GM21423 (cell line): ENCODE results near the gene MET.
"Not testable (repeated sequence)": the region's sequence is repeated elsewhere in the genome, so short reads cannot be mapped to it uniquely, and the experiment has no call there.

Experiments used
- ATAC-seq: cut with Tn5 transposase; IDR thresholded peaks from one replicate; pipeline ENCODE4 v1.9.1; 2021; ENCODE audit warnings: mild to moderate bottlenecking, moderate library complexity; ENCODE audit not compliant: unreplicated experiment

Gene MET

DNA sequence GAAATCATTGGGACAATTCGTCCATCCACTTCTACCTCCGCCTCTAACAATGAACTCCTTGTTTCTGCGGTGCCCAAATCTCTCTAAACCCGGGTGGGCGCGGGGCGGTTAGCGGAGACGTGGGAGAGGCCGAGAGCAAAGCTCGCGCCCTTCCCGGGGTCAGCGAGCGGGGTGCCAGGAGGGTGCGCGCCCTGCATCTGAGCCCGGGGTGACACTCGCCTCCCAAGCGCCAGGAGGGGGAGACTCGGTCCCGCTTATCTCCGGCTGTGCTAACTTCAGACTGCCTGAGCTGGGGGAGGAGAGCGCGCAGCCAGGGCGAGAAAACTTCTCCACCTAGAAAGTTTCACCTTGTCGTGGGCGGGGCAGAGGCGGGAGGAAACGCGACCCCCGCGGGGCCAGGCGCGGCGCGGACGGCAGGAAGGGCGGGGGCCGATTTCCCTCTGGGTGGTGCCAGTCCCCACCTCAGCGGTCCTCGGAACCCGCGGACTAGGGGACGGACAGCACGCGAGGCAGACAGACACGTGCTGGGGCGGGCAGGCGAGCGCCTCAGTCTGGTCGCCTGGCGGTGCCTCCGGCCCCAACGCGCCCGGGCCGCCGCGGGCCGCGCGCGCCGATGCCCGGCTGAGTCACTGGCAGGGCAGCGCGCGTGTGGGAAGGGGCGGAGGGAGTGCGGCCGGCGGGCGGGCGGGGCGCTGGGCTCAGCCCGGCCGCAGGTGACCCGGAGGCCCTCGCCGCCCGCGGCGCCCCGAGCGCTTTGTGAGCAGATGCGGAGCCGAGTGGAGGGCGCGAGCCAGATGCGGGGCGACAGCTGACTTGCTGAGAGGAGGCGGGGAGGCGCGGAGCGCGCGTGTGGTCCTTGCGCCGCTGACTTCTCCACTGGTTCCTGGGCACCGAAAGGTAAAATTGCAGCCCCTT lies at the start of gene MET:
Gene MET, plus strand, starts transcription at position 516 of the 915 bp plus-strand sequence. CDS start 26,889 bp downstream, outside the sequence.
- peak; percentile 83 for ATAC-seq

DNA sequence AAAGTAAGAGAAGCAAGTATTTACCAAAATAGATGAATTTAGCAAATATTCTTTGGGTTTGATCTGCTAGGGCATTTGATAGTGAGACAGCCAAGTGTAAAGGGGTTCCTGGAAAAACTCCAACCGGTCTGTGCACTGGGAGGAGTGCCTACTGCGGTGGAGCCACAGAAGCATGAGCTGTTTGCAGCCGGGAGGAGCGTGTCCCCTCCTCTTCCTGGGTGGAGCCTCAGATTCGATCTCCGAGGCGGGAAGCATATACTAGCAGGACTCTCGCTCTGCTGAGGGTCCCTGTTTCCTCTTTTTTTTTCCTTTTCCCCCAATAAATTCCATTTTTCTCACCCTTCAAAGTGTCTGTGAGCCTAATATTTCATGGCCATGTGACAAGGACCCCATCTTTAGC lies 45.1 kb upstream of the MET start:
- ATAC-seq = no peak

DNA sequence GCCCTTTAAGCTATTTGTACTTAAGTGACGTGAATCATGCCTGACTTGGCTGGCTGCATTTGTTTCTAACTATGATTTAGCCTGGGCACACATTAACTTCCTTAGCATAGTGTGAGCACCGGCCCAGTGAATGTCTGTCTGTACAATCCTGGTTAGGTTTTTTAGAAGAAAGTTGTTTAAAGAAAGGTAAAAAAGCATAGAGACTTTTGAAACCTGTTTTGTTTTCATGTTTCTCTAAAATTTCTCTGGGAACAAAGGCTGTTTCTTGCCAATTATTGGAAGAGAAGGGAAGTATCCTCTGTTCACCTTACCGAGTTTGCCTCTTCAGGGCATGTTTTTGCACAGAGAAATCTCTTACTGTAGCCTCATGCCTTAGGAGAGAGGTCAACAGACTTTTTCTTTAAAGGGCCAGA lies 42.9 kb upstream of the MET start:
- no peak for ATAC-seq

- peak; percentile 93 for ATAC-seq
Observed at GRCh38 chr7:116630357-116630756, 41.6 kb upstream of the MET start.

GRCh38 chr7:116630932-116631671 lies 40.9 kb upstream of the MET start:
- ATAC-seq = no peak

DNA sequence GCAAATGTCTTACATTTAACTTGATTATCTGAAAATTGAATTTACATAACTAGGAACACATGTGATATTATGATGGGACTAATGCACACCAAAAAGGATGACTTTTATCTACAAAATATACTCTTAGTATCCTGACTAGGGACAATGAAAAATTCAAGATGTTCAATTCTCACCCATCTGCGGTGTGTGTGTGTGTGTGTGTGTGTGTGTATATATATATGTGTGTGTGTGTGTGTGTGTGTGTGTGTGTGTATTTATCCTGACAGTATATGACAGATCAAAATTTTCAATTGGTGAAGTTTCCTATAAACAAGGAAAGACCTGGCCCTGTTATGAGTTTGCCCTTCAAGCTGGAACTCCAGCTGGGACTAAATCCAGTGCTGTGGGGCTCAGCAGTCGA lies 40.3 kb upstream of the MET start:
- no peak for ATAC-seq

DNA sequence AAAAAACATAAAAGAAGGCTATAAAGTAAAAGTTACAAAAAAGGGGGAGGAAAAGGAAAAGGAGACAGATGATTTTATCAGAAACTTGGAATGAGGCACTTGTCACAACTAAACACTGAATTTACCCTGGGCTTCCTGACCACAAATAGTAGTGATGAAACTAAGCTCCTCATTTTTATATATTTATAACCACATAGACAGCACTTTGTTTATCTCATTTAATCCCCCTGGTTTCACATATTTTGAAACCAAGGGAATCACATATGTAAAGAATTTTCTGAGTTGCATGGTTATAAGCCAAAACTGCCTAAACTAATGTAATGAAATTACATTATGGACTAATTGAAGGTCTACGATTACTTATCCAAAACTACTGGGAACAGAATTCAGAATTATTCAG lies 39.6 kb upstream of the MET start:
- ATAC-seq = no peak

DNA sequence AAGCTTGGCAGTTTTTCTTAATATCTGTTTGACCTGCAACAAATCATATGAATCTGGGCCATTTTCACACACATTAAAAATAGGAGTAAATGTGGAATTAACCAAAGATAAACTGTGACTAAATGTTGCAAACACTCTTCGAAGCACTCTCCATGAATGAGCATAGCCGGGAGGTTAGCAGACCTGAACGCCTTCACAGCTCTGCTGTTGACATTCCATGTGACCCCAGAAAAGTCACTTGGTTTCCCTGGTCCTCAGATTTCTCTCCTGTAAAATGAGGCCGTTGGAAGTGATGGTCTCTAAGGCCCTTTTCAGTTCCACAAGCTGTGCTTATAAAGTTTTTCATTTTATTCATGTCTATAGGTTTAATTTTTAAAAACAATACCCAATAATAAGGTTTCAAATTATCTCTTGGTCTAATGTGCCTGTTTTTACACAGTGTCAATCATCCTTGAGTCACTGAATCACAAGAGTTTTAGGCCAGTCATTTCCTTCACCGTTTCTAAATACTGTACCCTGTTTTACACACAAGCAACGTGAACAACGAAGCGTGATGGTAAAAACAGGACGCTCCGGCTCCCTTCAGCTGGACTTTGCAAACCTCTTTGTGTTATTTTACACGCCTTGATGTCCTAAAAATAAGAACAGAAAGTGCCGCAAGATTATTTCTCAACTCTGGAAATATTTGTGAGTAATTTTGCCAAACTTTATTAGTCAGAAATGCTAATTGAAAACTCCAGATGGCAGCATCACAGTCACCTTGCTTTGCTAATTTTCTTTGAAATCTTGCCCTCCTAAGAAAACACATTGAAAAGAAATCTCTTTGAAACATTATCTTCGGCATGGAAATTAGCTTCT lies 38.6 kb upstream of the MET start:
- ATAC-seq = no peak

DNA sequence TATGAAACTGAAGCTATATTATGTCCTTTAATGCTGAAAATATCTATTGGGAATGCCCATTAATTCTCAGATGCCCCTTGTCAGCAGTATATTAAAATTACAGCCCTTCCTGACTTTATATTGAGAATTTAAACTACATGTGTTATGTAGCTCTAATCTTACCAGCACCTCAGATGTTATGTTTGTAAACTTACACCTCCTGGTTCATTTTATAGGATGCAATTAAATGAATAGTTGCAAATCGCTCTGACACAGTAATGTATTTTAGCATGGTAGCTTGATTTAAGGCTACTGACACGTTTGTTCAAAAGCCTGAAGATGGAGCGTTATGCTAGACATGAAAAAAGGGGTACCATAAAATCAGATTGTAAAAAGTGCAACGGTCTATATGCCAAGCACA lies 35.0 kb upstream of the MET start:
- ATAC-seq = no peak

DNA sequence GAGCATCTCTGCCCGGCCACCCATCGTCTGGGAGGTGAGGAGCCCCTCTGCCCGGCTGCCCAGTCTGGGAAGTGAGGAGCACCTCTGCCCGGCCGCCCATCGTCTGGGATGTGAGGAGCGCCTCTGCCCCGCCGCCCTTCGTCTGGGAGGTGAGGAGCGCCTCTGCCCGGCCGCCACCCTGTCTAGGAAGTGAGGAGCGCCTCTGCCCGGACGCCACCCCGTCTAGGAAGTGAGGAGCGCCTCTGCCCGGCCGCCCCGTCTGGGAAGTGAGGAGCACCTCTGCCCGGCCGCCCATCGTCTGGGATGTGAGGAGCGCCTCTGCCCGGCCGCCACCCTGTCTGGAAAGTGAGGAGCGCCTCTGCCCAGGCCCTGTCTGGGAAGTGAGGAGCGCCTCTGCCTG lies 33.4 kb upstream of the MET start:
- not testable (repeated sequence) for ATAC-seq

DNA sequence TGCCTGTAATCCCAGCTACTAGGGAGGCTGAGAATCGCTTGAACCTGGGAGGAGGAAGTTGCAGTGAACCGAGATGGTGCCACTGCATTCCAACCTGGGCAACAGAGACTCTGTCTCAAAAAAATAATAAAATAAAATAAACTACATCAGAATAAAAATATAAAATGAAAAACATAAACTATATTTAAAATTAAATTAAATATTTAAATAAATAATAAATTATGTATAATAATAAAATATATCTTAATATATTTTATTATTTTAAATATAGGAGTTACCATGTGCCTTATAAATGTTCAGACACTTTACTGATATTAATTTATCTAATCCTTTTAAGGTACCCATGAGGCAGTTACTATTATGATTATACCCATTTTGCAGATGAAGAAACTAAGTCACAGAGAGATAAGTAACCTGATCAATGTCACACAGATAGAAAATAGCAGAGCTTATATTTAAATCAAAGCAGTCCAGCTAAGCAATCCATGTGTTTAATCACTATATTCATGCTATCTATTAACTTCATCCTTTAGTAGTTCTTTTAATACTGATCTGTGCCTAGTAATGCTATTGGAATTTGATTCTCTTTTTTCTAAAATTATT lies 30.3 kb upstream of the MET start:
- no peak for ATAC-seq

DNA sequence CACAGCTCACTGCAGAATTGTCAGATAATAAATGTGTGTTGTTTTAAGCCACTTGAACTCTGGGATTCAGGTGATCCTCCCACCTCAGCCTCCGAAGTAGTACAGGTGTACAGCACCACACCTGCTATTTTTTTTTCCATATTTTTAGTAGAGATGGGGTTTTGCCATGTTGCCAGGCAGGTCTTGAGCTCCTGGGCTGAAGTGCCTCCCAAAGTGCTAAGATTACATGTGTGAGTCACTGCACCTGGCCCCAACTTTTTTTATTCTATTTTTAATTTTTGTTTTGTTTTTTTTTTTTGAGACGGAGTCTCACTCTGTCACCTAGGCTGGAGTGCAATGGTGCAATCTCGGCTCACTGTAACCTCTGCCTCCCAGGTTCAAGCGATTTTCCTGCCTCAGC lies 28.8 kb upstream of the MET start:
- not testable (repeated sequence) for ATAC-seq

GRCh38 chr7:116644628-116645027 lies 27.4 kb upstream of the MET start:
- no peak for ATAC-seq

DNA sequence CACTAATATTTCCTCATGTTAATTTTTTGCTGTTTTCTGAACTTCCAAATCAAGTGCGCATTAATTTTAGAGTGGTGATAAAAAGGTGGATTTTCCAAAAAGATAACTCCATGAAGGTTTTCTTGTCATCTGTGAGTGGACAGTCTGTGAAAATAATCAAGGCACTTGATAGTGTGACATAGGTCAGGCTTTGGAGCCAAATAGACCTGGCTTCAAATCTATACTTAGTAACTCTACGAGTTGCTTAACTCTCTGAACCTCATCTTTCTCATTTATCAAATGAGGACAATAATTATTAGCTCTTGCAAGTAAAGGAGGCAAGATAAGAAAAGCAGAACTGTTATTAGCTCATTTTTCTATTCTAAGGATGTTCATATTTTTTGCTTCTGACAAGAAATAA lies 24.7 kb upstream of the MET start:
- ATAC-seq = no peak

DNA sequence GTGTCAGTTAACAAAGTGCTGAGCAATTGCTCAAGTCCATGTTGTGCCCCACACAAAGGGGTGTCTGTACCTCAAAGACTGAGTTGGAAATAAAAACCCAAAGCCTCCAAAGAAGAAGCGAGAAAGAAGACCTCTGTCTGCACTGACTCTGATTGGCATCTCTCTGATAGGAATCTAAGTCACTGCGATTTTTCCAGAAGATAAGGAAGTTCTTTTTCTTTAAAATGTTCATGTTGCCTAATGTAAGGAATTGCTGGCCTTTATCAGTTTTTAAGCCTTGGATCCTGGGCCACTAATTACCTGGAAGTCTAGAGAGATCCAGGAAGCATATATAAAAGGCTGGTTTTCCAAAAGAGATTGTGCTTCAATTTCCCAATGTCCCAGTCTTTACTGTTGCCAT lies 24.1 kb upstream of the MET start:
- ATAC-seq = no peak

DNA sequence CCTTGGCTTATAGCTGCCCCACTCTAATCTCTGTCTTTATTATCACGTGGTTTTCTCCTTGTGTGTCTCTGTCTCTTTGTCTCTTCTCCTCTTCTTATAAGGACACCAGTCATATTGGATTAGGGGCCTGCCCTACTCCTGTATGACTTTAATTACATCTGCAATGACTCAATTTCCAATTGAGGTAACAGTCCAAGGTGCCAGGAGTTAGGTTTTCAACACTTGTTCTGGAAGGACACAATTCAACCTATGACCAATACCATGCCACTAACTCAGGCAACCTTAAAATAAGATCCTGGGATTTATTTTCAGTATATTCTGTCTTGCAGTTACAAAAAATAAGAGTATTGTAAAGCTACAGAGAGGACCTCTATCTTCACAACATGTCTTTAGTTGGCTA lies 21.6 kb upstream of the MET start:
- no peak for ATAC-seq

DNA sequence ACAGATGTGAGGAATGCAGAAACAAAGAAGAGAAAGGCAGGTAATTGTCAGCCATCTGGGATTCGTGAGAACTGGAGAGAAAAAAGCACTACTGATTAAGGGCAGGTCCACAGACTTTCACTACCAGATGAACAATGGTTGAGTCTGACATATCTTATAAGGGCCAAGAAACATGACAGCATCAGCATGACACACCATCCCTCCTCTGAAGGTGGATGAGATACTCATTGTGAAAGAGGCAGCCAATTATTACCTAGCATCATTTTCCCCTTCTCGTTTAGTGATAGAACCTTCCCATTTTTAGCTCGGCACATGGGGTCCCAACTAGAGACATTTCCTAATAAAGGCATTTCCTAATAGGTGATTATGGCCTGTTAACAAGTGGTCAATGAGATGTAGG lies 19.2 kb upstream of the MET start:
- no peak for ATAC-seq

DNA sequence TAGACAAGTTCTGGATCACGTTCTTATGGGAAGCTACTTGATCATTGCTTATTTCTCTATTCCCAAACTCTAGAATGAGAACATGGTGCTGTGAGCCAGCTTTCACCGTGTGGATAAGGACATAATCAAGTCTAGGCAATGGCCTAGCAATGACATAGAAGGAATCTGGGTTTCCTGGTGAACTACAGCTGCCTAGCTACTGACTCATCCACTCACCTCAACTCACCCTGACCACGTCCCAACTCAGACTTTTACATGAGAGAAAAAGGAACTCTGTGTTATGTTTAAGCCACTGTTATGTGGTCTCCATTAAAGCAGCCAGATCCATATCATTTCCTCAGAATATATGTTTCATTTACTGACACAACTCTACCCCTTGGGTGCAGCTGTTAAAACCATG lies 18.8 kb upstream of the MET start:
- ATAC-seq = no peak

DNA sequence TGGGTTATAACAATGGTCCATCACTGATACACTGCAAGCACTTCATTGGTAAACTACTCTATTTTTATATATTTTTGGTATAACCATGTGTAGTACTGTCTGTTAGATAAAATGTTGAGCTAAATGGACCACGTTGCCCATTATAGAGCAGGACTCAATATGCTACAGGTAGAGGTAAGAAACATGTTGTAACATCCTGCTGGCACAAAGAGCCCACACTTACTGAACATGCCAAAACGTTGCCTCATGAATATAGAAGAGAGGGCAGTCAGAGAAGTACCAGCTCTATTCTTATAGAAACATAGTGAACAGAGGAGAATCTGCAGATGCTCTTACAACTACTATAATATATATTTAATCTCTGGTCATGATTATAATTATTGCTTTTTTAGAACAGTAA lies 18.4 kb upstream of the MET start:
- ATAC-seq = no peak

DNA sequence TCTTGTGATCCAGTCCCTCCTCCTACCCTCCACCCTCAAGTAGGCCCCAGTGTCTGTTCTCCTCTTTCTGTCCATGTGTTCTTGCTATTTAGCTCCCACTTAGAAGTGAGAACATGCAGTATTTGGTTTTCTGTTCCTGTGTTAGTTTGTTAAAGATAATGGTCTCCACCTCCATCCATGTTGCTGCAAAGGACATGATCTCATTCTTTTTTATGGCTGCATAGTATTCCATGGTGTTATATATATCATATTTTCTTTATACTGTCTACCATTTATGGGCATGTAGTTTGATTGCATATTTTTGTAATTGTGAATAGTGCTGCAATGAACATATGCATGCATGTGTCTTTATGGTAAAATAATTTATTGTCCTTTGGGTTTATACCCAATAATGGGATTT lies 12.7 kb upstream of the MET start:
- not testable (repeated sequence) for ATAC-seq

DNA sequence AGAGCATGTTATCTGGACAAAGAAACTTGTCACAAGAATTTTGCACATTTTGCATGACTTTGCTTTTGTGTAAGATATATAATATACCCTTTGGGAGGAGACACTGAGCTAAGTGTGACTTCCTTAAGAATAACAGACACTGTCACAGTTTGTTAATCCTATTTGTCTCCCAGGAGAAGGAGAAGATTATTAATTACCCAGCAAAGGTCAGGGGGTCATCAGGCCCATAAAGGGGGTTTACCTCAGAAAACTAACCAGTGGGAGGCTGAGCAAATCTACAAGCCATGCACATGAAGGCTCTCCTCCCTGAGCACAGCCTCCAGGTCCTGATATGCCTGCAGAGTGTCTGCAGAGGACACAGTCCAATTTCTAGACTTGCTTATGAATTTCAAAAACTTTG lies 10.1 kb upstream of the MET start:
- ATAC-seq = no peak
